PC-3 (cell line): ENCODE results near the gene HEPACAM2. TPM values are rescaled to one million over a fixed set of nuclear protein-coding genes. Genes with fewer than 3 reads are reported as not detected.

ENCODE experiments used
- ATAC-seq: fragments of 200-7000 bp; cut with Tn5 transposase; 2 replicates; pipeline ENCODE4 v1.9.1; 2020; ENCODE audit warnings: mild to moderate bottlenecking, moderate library complexity
- Bru-seq: library from RNA; stranded (reverse); fragments of 400-500 nt; gene quantifications from one replicate; lab custom pipeline; 2021; lab: Mats Ljungman, UMichigan
- BruChase-seq, 2 experiments: library from RNA; stranded (reverse); fragments of 400-500 nt; gene quantifications; one replicate each; lab custom pipeline; 2021; lab: Mats Ljungman, UMichigan
- BruUV-seq: library from RNA; stranded (reverse); fragments of 400-500 nt; replicated peaks from 2 replicates; lab custom pipeline; 2021; lab: Mats Ljungman, UMichigan
- CTCF ChIA-PET: fragments of 300-600 bp; sonication (Branson Sonifier 250); formaldehyde crosslinking; loops from one replicate; lab custom pipeline; 2022; ENCODE audit warnings: antibody characterized with exemption; lab: Charles Lee
- POLR2A ChIA-PET: fragments of 300-600 bp; sonication (Branson Sonifier 250); formaldehyde crosslinking; loops from one replicate; lab custom pipeline; 2022; ENCODE audit warnings: antibody characterized with exemption; ENCODE audit not compliant: unreplicated experiment; lab: Charles Lee
- DNase-seq: peaks from one replicate; pipeline ENCODE4 v3.0.0-alpha.2; 2015
- H2AFZ ChIP-seq: fragments of 300-600 bp; sonication (generic); 2 replicates; pipeline ENCODE4 v1.6.0; 2016; ENCODE audit warnings: antibody characterized with exemption, low read length
- H3F3A ChIP-seq: fragments of 300-600 bp; sonication (generic); one replicate; pipeline ENCODE4 v1.6.0; 2017; ENCODE audit warnings: antibody characterized with exemption, low read length, control low read depth, mild to moderate bottlenecking; ENCODE audit not compliant: unreplicated experiment
- H3K27ac ChIP-seq: fragments of 300-600 bp; sonication (generic); 2 replicates; pipeline ENCODE4 v1.5.1; 2016; ENCODE audit warnings: mild to moderate bottlenecking, low read length
- H3K27me3 ChIP-seq: fragments of 300-600 bp; sonication (generic); 2 replicates; pipeline ENCODE4 v1.6.1; 2016; ENCODE audit warnings: low read length, mixed read lengths
- H3K36me3 ChIP-seq: fragments of 300-600 bp; sonication (generic); 2 replicates; pipeline ENCODE4 v1.6.1; 2016; ENCODE audit warnings: low read depth, mixed run types, low read length, mixed read lengths
- H3K4me1 ChIP-seq: fragments of 300-600 bp; sonication (generic); 2 replicates; pipeline ENCODE4 v1.5.1; 2016; ENCODE audit warnings: low read length; ENCODE audit not compliant: insufficient read depth
- H3K4me2 ChIP-seq: fragments of 300-600 bp; sonication (generic); 2 replicates; pipeline ENCODE4 v1.6.0; 2016; ENCODE audit warnings: low read length
- H3K4me3 ChIP-seq: fragments of 300-600 bp; sonication (generic); 2 replicates; pipeline ENCODE4 v1.5.1; 2016; ENCODE audit warnings: mild to moderate bottlenecking, low read length, mixed read lengths
- H3K79me2 ChIP-seq: fragments of 300-600 bp; sonication (generic); 2 replicates; pipeline ENCODE4 v1.6.1; 2017; ENCODE audit warnings: low read length, mixed read lengths
- H3K9ac ChIP-seq: fragments of 300-600 bp; sonication (generic); 2 replicates; pipeline ENCODE4 v1.6.0; 2016; ENCODE audit warnings: mild to moderate bottlenecking, low read length
- H3K9me2 ChIP-seq: fragments of 300-600 bp; sonication (generic); replicated peaks from 2 replicates; pipeline ENCODE4 v1.6.1; 2016; ENCODE audit warnings: mixed run types, low read length, mixed read lengths
- H3K9me3 ChIP-seq: fragments of 300-600 bp; sonication (generic); 2 replicates; pipeline ENCODE4 v1.6.1; 2016; ENCODE audit warnings: low read length, mixed read lengths
- H4K20me1 ChIP-seq: fragments of 300-600 bp; sonication (generic); 2 replicates; pipeline ENCODE4 v1.6.1; 2016; ENCODE audit warnings: low read length, mixed read lengths
- EZH2 ChIP-seq: fragments of 300-600 bp; sonication (generic); IDR thresholded peaks from one replicate; pipeline ENCODE4 v1.6.1; 2017; ENCODE audit warnings: antibody characterized with exemption, mild to moderate bottlenecking, low read length; ENCODE audit not compliant: unreplicated experiment
- EZH2phosphoT487 ChIP-seq: fragments of 300-600 bp; sonication (generic); IDR thresholded peaks from 2 replicates; pipeline ENCODE4 v1.6.1; 2018; ENCODE audit warnings: mild to moderate bottlenecking, antibody characterized with exemption, low read length, borderline replicate concordance
- intact Hi-C: fragments of 100-400 bp; cut with micrococcal nuclease; formaldehyde crosslinking; loops from 2 replicates; pipeline ENCODE4 v1.9.0; 2023
- long read RNA-seq: library from polyadenylated mRNA; unstranded; transcript quantifications from one replicate; pipeline ENCODE4 v2.0.0, GENCODE V29; 2021; ENCODE audit not compliant: unreplicated experiment
- total RNA-seq: library from RNA; depleted of rRNA; stranded (reverse); fragments of >200 nt; gene quantifications from 2 replicates; pipeline ENCODE4 v1.2.3, GENCODE V29; 2014; rRNA removed
- TF ChIP-seq, protein P1 (sequence below): fragments of 300-600 bp; sonication (generic); conservative IDR thresholded peaks from 2 replicates; pipeline ENCODE4 v1.5.1; 2017; ENCODE audit warnings: antibody characterized with exemption, low read depth, mild to moderate bottlenecking, low read length

The HEPACAM2 gene
- total RNA-seq (not detected in 2 replicates), Bru-seq, nascent RNA (percentile 20 among the genes with signal in this experiment), BruChase-seq, experiment 1, labeled RNA remaining after a 6-hour chase (percentile 16 among the genes with signal in this experiment), BruChase-seq, experiment 2, labeled RNA remaining after a 2-hour chase (percentile 19 among the genes with signal in this experiment)
- long read RNA-seq, partial matches to known transcripts, result 2 of 2 reads
- long read RNA-seq, other reads (novel, unspliced or antisense), result 0 of 2 reads

DNA sequence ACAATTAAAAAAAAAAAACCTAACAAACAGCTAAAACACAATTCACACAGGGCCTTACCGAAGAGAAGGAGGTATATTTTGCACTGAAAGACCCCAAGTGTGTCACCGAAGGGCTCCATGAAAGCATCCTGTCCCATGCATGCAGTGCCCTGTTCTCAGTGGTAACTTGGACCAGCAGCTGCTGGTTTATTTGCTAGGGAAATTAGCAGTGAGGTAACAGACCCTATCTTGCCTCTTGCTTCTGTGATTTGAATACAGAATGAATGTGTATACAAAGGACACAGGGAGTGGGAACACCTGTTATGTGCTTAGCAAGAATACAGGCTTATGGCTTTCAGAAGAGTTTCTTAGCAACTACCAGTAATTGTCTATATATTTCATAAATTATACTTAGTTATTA, at the start of gene HEPACAM2:
Gene HEPACAM2 (minus strand): TSS at position 160 of the 400 bp plus-strand sequence.
- Histone ChIP-seq H3K9ac (no peak within 1 kb of the TSS), H4K20me1 (no peaks in the 10 kb centered on the region), H3K36me3 (no peaks in the 10 kb centered on the region), H3K9me3 (no peaks in the 10 kb centered on the region), H3K79me2 (no peaks in the 10 kb centered on the region), H3K9me2 (no peaks in the 10 kb centered on the region), H3K27ac (no peak within 1 kb of the TSS), H2AFZ (no peak within 1 kb of the TSS), H3K27me3 (no peaks in the 10 kb centered on the region), H3K4me3 (no peak within 1 kb of the TSS), H3K4me2 (no peak within 1 kb of the TSS), H3K4me1 (peaks cover 14% of the 10 kb centered on the region; the same call in 1 of the 2 replicates), H3F3A (no peaks in the 10 kb centered on the region)
- intact Hi-C loops, result loop anchor here (2.0 kb wide), 1 partner anchor 38 kb away; no protein-coding TSS in a partner anchor
- TF ChIP-seq EZH2phosphoT487 (no peak), EZH2 (no peak)
- TF ChIP-seq, protein P1, sequence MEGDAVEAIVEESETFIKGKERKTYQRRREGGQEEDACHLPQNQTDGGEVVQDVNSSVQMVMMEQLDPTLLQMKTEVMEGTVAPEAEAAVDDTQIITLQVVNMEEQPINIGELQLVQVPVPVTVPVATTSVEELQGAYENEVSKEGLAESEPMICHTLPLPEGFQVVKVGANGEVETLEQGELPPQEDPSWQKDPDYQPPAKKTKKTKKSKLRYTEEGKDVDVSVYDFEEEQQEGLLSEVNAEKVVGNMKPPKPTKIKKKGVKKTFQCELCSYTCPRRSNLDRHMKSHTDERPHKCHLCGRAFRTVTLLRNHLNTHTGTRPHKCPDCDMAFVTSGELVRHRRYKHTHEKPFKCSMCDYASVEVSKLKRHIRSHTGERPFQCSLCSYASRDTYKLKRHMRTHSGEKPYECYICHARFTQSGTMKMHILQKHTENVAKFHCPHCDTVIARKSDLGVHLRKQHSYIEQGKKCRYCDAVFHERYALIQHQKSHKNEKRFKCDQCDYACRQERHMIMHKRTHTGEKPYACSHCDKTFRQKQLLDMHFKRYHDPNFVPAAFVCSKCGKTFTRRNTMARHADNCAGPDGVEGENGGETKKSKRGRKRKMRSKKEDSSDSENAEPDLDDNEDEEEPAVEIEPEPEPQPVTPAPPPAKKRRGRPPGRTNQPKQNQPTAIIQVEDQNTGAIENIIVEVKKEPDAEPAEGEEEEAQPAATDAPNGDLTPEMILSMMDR, result no peak
- ChIA-PET POLR2A (no interaction called here), CTCF (interaction anchor here (0.6 kb wide), 1 partner anchor 217 kb away, joined by 3 read pairs; no protein-coding TSS in a partner anchor)
- ATAC-seq (no peak), DNase-seq (no peak)
- no TSS peak for BruUV-seq

DNA sequence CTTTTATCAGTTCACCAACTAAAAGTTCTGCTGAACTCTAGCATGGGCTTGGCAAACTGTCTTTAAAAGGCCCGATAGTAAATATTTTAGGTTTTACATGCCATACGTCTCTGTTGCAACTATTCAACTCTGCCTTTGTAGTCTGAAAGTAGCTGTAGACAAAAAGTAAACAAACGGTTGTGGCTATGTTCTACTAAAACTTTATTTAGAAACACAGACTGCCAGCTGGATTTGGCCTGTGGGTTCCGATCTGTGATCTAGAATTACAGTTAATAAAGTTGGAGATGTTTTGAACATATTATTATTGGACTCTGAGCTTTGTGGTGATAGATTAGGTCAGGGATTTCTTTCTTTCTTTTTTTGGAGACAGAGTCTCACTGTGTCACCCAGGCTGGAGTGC, 39.0 kb upstream of the HEPACAM2 start:
- no peaks in the 10 kb centered on the region for H3F3A ChIP-seq
- H3K9me3 ChIP-seq, result no peaks in the 10 kb centered on the region
- H3K9ac ChIP-seq, result no peak overlapping the region
- BruUV-seq, result no TSS peak
- H3K4me3 ChIP-seq, result no peak overlapping the region
- no peak for TF ChIP-seq EZH2
- TF ChIP-seq, protein P1, result no peak
- TF ChIP-seq EZH2phosphoT487, result no peak
- DNase-seq (no peak), ATAC-seq (no peak)
- no peaks in the 10 kb centered on the region for H3K9me2 ChIP-seq
- no peaks in the 10 kb centered on the region for H3K79me2 ChIP-seq
- ChIA-PET POLR2A (no interaction called here), CTCF (no interaction called here)
- intact Hi-C loops, result no loop called here
- no peaks in the 10 kb centered on the region for H3K4me1 ChIP-seq
- H4K20me1 ChIP-seq, result no peaks in the 10 kb centered on the region
- no peak overlapping the region for H2AFZ ChIP-seq
- no peaks in the 10 kb centered on the region for H3K36me3 ChIP-seq
- H3K27me3 ChIP-seq, result no peaks in the 10 kb centered on the region
- H3K27ac ChIP-seq, result no peak overlapping the region
- H3K4me2 ChIP-seq, result no peak overlapping the region

DNA sequence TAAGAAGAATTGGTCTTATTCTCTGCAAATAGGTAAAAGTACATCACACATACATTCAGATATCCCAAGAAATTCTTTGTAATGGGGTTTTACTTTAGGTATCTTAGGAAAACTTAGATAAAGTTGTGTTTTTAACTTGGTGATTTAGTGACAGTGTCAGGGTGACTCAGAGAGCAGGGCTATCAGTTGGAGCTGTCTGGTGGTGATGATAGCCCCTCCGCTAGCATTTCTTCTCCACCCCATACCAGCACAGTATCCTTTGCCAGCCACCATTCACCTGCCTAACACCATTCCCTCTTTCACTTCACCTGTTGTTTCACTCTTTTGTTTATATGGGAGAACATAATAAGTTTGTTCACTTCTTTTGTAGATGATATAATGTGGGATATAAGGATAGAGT, 36.3 kb upstream of the HEPACAM2 start:
- Histone ChIP-seq H3K4me3 (no peak overlapping the region), H2AFZ (no peak overlapping the region), H3K9me2 (no peaks in the 10 kb centered on the region), H4K20me1 (no peaks in the 10 kb centered on the region), H3K27ac (no peak overlapping the region), H3K79me2 (no peaks in the 10 kb centered on the region), H3K27me3 (no peaks in the 10 kb centered on the region), H3F3A (no peaks in the 10 kb centered on the region), H3K4me2 (no peak overlapping the region), H3K9me3 (no peaks in the 10 kb centered on the region), H3K36me3 (no peaks in the 10 kb centered on the region), H3K4me1 (no peaks in the 10 kb centered on the region), H3K9ac (no peak overlapping the region)
- ChIA-PET POLR2A (no interaction called here), CTCF (no interaction called here)
- intact Hi-C loops, result no loop called here
- no peak for DNase-seq
- no TSS peak for BruUV-seq
- TF ChIP-seq, protein P1, result no peak
- TF ChIP-seq EZH2phosphoT487 (no peak), EZH2 (no peak)
- ATAC-seq, result no peak
